Measurements from ENCODE around the gene RIMBP2.

The RIMBP2 gene

DNA sequence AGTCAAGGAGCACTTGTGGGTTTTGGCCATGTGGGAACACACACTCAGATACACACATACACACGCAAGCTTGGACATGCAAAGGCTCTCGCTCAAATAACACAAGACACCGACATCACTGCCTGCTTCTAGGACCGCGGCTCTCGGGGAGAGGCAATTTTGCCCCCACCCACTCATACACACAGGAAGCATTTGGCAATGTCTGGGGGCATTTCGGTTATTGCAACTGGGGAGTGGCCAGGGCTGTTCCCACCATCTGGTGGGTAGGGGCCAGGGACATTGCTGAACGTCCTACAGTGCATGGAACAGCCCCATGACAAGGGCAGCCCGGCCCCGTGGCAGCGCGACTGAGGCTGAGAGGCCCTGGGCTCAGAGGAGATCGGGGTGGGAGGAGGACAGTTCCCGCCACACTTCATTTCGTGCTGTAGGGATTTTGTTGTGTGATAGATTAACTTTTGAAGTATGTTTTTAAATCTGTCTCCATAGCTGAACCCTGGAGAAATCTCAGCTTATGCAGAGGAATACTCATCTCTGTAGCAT is 35.6 kb downstream of the RIMBP2 start:
- no peak for DNase-seq (ENCODE audit: low read depth)

DNA sequence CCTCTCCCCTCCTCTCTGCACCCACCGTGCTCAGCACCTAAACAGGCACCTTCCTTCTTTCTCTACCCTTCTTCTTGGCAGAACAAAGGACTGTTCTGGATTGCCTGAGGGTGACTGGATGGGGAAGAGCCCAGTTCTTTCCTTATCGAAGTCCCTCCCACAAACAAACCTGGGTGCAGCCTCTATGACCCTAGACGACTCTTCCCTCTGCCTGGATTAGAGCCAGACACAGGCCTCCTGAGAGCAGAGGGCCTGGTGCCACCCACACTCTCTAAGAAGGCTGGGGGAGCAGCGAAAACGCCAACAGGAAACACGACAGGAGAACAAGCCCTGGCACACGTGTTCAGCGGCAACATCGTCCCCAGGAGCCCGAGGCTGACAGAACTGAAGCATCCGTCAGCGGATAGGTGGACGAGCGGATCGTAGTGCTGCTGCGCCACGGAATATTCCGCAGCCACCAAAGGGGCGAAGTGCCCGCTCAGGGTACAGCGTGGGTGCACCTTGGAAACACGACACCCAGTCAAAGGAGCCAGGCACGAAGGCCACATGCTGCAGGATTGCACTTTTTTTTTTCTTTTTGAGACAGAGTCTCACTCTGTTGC is 38.0 kb downstream of the RIMBP2 start:
- no peak for DNase-seq (ENCODE audit: low read depth)

DNA sequence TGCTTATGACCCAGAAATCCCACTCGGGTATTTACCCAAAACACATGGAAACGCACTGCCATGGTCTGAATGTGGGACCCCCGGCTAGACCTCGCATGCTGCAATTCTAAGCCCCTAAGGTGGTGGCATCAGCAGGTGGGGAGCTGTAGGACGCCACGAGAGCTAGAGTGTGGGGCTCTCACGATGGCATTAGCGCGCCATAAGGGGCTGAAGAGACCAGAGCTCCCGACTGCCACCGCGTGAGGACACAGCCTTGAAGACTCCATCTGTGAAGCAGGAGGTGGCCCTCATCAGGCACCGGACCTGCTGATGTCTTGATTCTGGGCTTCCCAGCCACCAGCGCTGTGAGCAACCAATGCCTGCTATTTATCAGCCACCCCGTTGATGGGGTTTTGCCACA is 40.3 kb downstream of the RIMBP2 start:
- DNase-seq (ENCODE audit: low read depth) = no peak

DNA sequence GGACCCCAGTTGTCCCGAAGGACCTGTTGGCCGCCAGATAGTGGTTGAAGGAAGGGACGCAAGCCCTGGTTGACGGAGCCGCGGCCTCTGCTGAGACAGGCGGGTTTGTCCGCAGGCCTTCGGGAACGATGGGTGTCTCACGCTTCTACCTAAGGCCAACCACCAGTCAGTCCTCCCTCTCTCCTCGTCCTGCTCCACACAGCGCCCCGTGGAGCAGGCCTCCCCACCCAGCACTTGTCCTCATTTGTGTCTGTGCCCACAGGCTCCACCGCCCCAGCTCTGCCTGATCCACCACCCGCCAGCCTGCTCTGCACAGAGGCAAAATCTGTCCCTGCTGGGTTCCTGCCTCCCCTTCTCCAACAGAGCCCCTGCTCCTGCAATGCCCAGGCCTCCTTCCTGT is 41.0 kb downstream of the RIMBP2 start:
- no peak for DNase-seq (ENCODE audit: low read depth)

DNA sequence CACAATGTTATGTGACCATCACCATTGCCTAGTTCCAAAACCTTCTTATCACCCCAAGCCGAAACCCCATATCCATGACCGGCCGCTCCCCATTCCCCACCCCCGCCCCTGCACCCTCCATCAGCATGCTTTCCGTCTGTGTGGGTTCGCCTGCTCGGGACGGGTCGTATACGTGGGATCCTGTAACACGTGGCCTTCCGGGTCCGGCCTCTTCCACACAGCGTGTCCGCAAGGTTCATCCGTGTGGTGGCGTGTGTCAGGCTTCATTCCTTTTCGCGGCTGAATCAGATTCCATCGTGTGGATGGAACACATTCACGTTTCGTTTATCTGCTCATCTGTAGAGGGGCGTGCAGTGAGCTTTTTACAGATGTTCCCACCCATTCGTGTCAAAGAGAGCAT is 41.4 kb downstream of the RIMBP2 start:
- DNase-seq (ENCODE audit: low read depth) = no peak

DNA sequence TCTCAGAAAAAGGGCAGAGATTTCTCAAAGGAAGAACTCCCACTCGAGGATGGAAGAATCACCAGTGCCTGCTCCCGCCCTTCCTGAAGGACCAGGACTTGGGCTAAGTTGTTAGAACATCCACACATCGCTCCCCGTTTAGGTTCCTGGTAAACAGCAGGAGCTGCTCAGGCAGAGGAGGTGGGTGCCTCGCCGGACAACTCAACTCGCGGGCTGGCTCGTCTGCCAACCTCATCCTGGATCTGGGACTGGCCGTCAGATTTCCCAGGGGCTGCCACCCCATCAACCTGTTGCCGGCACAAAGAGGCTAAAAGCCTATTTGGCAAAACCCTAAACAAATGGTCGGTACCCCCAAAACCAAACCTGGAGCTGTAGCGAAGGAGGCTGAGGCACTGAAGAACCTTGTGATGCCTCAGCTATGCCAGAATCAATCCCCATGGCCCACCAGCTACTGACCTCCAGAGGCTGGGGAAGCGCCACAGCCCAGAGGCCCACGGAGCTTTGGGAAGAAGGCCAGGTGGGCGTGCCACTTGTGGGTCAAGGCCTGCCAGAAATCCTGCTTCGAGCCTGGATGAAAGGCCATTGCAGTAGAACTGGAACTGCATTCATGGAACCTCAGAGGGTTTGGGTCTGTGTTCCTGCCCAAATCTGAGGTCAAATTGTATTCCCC is 42.9 kb downstream of the RIMBP2 start:
- DNase-seq (ENCODE audit: low read depth) = no peak

DNA sequence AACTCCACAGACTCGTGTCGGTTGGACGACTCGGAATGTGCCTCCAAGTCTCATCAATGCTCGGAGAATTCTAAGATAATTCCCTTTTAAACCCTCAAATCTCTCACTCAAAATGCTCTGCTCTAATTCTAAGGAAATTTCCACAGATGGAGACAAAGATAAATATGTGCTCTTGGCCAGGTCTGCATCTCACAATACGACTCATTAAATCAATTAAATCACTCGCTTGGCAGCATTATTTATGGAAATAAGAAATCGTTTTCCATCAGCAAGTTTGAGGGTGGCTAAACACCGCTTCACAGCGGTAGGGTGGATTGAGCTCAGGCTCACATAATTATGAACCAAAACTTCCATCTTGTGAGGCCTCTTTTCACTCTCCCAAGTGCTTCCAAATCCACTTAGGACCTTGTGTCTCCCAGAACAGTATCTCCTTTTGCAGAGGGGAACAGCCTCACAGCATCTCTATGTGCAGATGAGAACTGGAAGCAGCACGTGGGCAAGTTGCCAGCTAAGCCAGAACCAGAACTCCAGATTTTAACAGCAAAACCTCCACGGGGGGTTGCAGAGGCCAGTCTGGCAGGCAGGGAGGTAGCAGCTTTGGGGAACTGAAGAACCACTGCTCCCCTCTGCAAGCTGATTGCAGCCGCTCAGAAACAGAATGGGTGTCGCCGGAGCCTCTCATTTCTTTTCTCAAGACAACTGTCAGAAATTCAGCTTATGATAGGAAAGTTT is 43.8 kb downstream of the RIMBP2 start:
- no peak for DNase-seq (ENCODE audit: low read depth)

DNA sequence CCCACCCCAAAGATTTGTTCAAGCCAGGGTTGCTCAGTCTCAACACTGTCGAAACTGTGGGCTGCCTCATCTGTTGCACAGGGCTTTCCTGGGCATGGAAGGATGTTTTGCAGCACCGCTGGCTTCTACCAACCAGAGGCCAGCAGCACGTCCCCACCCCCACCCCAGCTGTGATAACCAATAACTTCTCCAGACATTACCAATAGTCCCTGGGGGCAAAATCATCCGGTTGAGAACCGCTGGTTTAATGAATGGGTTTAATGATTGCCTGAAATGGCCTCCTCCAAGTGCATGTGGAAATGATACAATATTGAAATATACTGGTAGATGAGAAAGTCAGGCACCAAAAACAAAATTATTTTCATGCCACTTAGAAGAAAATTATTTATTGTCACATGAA is 44.5 kb downstream of the RIMBP2 start:
- DNase-seq (ENCODE audit: low read depth) = no peak

DNA sequence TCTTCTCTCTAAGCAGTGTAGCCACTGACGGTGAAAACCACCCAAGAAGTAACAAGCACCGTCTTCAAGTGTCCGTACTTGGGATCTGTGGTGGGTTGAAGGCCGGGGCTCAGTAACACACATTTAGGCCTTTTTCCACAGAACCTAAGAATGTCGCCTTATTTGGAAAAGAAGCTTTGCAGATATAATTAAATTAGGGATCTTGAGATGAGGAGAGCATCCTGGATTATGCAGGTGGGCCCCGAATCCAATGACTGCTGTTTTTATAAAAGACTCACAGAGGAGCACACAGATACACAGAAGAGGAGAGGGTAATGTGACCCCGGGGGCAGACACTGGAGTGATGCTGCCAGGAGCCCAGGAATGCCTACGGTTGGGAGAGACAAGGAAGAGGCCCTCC is 46.3 kb downstream of the RIMBP2 start:
- DNase-seq (ENCODE audit: low read depth) = no peak

DNA sequence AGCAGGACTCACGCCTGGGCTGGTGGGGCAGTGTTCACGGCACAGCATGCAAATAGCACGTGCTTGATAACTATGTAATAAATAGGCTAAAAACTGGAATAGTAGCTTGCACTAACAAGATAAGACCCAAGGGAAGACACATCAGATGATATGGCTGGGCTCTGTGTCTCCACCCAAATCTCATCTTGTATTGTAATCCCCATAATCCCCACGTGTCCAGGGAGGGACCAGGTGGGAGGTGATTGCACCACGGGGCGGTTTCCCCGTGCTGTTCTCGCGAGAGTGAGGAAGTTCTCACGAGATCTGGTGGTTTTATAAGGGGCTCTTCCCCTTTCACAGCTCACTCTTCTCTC is 46.9 kb downstream of the RIMBP2 start:
- DNase-seq (ENCODE audit: low read depth) = no peak

DNA sequence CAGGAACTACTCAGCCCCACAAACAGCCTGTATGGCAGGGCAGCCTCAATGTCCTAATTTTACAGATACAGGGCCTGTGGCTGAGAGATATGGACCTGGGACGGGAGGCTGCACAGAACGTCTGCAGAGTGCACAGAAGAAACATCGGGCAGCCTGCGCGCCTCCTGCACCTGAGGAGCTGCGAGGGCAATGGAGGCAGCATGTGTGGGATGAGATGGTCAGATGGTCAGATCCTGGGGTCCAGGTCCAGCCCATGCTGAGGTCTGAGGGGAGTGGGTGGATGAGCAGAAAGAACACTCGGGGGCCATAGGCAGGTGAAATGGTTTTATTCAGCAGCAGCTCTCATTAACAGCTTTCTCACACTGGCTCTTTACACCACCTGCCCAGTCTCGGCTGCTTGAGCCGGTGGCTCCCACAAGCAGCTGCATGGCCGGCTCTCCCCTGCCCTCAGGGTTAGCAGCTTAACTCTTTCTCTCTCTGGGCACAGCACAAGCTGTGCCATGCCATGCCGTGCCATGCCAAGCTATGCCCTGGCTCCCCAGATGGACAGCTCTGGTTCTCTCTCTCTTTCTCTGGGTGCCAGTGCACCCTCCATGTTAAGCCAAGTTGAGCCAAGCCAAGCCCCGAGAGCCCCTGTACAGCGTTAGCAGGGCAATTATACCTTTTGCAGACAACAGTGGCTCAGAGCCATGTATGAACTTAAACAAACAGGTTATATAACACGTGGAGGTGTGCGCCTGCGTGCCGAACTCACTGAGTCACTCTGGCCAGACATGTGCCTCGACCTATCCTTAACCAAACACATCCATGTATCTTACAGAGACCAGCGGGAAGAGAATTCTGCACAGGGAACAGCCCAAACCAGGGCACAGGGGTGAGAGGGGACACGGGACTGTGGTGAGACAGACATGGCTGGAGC is 47.6 kb downstream of the RIMBP2 start:
- DNase-seq (ENCODE audit: low read depth) = no peak

DNA sequence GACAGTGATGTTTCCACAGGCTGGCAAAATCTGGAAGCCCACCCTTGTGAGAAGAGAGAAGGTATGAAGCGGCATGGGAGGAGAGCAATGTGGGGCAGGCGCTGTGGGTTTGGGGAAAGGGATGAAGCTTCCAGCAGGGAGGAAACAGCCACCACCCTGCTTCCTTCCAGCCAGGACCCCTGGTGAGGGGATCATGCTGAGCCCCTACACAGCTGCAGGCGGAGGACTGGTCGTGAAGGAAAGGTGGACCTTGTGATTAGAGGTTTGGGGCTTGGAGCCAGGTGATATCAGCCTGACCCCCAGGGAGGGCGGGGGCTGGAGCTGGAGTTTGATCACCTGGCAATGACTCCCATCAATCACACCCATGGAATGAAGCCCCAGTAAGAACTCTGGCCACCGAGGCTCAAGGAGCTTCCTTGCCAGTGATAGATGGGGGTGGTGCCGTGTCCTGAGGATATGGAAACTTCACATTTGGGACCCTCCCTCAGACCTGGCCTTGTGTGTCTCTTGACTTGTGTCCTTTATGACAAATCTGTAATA is 48.6 kb downstream of the RIMBP2 start:
- no peak for DNase-seq (ENCODE audit: low read depth)

DNA sequence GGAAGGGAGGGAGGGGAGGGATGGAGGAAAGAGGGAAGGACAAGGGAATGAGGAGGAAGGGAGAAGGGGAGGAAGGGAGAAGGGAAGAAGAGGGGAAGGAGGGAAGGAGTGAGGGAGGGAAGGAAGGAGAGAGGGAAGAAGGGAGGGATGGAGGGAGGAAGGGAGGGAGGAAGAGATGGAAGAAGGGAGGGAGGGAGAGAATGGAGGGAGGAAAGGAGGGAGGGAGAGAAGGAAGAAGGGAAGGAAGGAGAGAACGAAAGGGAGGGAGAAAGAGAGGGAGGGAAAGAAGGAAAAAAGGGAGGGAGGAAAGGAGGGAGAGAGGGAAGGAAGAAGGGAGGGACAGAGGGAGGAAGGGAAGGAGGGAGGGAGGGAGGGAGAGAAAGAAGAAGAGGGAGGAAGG is 49.5 kb downstream of the RIMBP2 start:
- DNase-seq (ENCODE audit: low read depth) = no peak

DNA sequence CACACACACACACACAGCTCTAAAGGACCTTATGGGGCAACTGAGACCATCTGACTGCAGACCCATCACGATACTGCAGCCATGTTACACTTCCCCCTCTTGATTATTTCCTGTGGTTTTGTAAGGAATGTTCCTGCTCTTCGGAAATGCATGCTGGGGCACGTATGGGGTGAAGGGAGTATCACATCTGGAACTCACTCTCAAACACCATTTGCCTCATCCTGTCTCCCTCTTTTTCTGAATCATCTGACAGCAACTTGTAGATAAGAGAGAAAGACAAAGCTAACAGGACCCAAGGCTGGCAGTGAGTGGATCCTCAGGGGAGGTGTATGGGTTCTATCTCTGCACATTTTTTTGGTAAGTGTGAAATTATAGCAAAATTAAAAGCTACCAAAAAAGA is 50.3 kb downstream of the RIMBP2 start:
- no peak for DNase-seq (ENCODE audit: low read depth)

DNA sequence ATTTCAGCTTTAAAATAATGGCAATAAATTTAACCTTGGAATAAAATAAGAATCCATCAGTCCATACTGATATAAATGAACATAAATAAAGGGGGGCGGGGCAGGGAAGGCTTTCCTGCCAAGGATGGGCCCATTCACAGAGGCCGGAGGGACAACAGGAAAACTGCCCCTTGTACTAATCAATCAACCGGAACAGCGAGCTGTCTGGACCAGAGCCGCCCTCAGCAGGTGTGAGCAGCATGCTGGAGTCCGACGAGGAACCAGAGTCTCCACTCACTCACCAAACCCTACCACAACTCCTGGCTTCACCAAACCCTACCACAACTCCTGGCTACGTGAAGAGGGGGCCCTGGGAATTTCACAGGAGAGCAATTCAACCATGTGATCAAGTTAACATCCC is 51.3 kb downstream of the RIMBP2 start:
- no peak for DNase-seq (ENCODE audit: low read depth)

DNA sequence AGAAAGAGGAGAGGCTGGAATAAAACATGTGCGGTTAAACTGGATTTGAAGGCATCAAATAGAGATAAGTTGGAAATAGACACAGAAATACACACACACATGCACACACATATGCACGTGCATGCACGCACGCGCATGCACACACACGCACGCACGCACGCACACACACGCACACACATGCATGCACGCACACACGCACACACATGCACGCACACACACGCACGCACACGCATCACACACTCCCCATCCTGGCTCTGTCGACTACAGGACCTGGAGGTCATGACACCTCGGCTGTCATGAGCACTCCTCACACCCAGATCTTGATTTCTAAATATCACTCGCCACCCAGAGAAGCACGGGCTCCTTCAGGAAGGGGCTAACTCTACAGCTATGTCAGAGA is 51.8 kb downstream of the RIMBP2 start:
- no peak for DNase-seq (ENCODE audit: low read depth)

DNA sequence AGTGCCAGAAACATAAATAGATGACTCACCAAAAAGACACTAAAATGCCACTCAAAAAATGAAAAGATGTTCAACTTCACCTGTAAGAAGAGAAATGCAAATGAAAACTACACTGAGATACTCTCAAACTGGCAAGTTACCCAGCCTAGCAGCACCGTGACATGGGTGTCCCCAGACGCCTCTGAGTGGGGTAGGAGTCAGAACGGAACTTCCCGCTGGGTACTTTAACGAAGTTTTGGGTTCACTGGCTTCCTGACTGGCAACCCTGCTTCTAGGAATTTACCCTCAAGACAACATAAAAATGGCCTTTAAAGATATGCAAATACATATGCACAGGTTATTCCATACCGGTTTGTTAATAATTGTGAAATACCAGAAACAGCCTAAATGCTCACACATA is 52.6 kb downstream of the RIMBP2 start:
- no peak for DNase-seq (ENCODE audit: low read depth)

DNA sequence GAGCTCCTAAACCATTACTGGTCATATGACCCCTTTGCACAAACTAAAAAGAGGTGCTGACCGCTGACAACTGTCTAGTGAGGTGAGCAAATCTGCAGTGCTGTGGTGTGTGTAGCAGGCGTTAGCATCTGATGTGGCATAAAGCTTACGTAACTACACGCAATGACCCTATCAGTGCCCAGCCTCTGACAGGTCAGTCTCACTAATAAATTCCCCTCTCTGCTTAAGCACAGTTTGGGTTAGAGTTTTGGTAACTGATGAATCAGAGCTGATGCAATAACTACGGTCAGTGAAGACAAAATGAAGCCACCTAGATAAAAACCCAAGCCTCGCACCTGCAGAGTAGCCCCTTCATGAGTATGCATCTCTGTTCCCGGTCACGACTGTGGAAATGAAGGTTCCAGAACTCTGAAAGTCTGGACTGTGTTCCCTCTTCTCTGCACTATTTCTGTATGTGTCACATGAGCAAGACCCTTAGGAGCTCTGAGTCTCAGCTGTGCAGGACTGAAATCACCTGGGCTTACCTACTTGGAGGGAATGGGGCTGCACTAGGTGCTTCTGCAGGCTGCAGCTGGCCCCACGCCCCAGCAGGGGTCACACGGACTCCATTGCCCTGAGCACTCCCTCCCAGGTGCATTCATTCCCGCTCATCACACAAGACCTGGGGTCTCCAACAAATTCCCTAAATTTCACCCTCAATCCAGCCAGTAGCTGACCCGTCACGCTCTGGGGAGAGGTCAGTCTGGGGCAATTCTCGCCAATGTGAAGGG is 54.4 kb downstream of the RIMBP2 start:
- no peak for DNase-seq (ENCODE audit: low read depth)

DNA sequence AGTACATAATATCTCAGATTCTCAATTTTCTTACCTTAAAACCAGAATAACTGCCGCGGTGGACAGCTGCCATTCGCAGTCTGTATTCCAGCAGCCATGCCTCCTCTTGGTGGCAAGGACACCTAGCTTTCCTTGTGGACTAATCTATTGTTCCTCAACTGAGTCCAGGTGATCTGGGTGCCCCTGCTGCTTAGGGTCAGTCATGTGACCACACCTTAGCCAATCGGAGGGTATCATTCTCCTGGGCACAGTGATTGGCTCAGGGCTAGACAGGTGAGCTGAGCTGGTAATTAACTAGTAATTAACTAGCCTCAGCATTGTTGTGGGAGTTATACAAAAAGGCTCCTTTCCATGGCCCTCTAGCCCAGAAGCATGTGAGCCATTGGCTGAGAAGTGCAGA is 55.0 kb downstream of the RIMBP2 start:
- DNase-seq (ENCODE audit: low read depth) = no peak

DNA sequence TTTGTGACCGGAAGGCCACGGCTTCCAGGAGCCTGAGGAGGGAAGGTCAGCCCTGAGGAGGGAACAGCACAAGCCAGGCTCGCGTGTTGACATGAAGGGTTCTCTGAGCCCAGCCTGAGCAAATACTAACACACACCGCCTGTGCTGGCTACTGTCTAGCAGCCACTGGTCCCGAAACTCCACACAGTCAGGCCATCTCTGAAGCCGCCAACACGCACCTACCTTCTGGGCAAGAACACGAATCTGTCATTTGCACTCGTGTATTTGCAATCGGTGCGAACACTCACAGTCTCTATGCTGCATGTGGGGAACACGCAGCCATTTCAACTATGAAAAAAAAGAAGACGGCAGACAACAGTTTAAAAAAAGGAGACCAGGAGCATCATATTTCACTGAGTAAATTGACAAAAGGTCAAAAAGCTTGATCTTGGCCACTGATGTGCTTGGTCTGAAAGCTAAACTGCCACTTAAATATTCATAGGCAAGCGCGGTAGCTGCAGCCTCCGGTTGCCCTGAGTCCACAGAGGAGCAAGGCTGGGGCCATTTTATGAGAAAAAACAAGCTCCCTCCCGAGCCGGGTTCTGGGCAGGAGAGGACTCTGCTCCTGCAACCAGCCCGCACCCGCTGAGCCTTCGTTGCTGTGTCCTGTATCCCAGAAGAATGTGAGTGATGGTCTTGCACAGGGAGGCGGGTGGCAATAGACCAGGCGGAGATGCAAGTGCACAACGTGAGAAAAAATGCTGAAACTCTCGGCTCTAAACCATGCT is 57.8 kb downstream of the RIMBP2 start:
- DNase-seq (ENCODE audit: low read depth) = no peak

DNA sequence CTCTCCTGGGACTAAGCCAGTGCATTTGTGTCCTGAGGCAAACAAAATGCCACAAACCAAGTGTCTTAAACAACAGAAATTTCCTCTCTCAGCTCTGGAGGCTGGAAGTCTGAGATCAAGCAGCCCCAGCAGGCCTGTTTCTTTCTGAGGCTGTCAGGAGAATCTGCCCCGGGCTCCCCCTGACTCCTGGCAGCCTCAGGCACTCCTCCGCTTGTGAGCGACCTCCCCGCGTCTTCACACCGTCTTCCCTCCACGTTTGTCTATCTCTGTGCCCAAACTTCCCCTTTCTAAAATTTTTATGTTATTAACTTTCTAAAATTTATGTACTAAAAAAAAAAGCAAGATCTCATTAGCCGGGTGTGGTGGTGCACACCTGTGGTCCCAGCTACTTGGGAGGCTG is 59.7 kb downstream of the RIMBP2 start:
- DNase-seq (ENCODE audit: low read depth) = no peak
